Peyer's patch (tissue), 4 donors: ENCODE data around the gene PAX7. TPM values are rescaled to one million over a fixed set of nuclear protein-coding genes. Genes with fewer than 3 reads are reported as not detected.

ENCODE experiments used
- DNase-seq, 3 donors: peaks; one replicate each; pipeline ENCODE4 v3.0.0-alpha.2; 2017 to 2019
- H3K27ac ChIP-seq, 4 donors: fragments of 200-600 bp; sonication (generic); one replicate each; pipeline ENCODE4 v1.5.1; 2016 to 2019
- H3K27me3 ChIP-seq, 2 donors: fragments of 200-600 bp; sonication (generic); one replicate each; pipeline ENCODE4 v1.5.1; 2019
- H3K36me3 ChIP-seq, 3 donors: fragments of 200-600 bp; sonication (generic); one replicate each; pipeline ENCODE4 v1.5.1; 2016 to 2019
- H3K4me1 ChIP-seq, 4 donors: fragments of 200-600 bp; sonication (generic); one replicate each; pipeline ENCODE4 v1.5.1; 2016 to 2019
- H3K4me3 ChIP-seq, 4 donors: fragments of 200-600 bp; sonication (generic); 1 replicate in 3 of 4; 2 replicates in 1 of 4; pipeline ENCODE4 v1.5.1; 2016 to 2019; ENCODE audit warnings: mild to moderate bottlenecking in 1 of 4
- H3K9me3 ChIP-seq, 4 donors: fragments of 200-600 bp; sonication (generic); one replicate each; pipeline ENCODE4 v1.5.1; 2016 to 2019; ENCODE audit warnings: mild to moderate bottlenecking in 1 of 4
- POLR2A ChIP-seq, 2 donors: fragments of 450-650 bp; IDR thresholded peaks; one replicate each; pipeline ENCODE4 v1.5.1; 2017; ENCODE audit warnings: antibody characterized with exemption in 2 of 2, mild to moderate bottlenecking in 2 of 2, moderate library complexity in 2 of 2
- total RNA-seq, 4 donors: library from RNA; depleted of rRNA; stranded (reverse); fragments of >200 nt; gene quantifications; one replicate each; pipeline ENCODE4 v1.1.0, GENCODE V29; 2016
- TF ChIP-seq, protein P1 (sequence below), 6 experiments: fragments of 450-650 bp in 4 of 6; fragments of 200-600 bp in 2 of 6; sonication (generic) in 1 of 6; IDR thresholded peaks; one replicate each; pipeline ENCODE4 v1.5.1; 2017 to 2019; ENCODE audit warnings: antibody characterized with exemption in 6 of 6, mild to moderate bottlenecking in 3 of 6, moderate library complexity in 1 of 6

Gene PAX7
- total RNA-seq, 4 donors from 2014 or later: not detected

DNA sequence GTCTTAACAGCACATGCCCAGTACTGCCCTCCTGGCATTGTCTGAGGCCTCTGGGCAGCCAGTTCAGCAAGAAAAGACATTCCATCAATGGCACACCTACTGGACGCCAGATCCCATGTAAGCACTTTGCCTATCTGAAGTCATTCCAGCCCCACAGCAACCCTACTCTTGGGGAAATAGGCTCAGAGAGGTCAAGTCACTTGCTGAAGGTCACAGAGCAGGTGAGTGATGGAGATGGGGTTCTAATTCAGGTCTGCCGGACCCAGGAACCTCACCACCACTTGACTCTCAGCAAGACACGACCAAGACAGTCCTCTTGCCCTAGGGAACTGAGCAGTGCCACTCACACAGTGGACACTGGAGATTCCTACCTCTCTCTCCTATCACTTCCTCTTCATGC is 79.4 kb downstream of the PAX7 start:
- no peak overlapping the region for H3K27ac ChIP-seq
- no peak for TF ChIP-seq POLR2A (IDR thresholded peaks at IDR 0.05)
- TF ChIP-seq, protein P1, sequence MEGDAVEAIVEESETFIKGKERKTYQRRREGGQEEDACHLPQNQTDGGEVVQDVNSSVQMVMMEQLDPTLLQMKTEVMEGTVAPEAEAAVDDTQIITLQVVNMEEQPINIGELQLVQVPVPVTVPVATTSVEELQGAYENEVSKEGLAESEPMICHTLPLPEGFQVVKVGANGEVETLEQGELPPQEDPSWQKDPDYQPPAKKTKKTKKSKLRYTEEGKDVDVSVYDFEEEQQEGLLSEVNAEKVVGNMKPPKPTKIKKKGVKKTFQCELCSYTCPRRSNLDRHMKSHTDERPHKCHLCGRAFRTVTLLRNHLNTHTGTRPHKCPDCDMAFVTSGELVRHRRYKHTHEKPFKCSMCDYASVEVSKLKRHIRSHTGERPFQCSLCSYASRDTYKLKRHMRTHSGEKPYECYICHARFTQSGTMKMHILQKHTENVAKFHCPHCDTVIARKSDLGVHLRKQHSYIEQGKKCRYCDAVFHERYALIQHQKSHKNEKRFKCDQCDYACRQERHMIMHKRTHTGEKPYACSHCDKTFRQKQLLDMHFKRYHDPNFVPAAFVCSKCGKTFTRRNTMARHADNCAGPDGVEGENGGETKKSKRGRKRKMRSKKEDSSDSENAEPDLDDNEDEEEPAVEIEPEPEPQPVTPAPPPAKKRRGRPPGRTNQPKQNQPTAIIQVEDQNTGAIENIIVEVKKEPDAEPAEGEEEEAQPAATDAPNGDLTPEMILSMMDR (IDR thresholded peaks at IDR 0.05): no peak
- H3K4me1 ChIP-seq: no peaks in the 10 kb centered on the region
- no peaks in the 10 kb centered on the region for H3K36me3 ChIP-seq
- no peak for DNase-seq
- no peak overlapping the region for H3K4me3 ChIP-seq
- H3K27me3 ChIP-seq: no peaks in the 10 kb centered on the region
- no peaks in the 10 kb centered on the region for H3K9me3 ChIP-seq

DNA sequence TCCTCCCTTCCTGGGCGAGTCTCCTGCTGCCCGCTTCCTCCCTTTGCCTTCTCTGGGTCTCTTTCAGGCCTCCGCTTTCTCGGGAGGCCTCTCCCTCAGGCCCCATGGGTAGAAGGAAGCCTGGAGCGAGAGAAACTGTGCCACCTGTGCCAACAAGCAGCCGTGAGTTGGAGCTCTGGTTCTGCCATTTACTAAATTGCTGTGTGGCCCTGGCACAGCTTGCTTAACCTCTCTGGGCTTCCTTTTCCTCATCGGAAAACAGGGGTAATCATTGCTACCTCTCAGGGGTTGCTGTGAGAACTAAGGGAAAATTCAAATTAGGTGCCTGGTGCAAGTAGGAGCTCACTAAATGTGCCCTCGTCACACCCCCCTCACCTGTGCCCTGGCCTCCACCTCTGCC is 80.4 kb downstream of the PAX7 start:
- TF ChIP-seq POLR2A (IDR thresholded peaks at IDR 0.05): no peak
- TF ChIP-seq, protein P1 (IDR thresholded peaks at IDR 0.05): no peak
- no peak overlapping the region for H3K4me3 ChIP-seq
- no peaks in the 10 kb centered on the region for H3K36me3 ChIP-seq
- no peaks in the 10 kb centered on the region for H3K27me3 ChIP-seq
- H3K27ac ChIP-seq: no peak overlapping the region
- H3K9me3 ChIP-seq: no peaks in the 10 kb centered on the region
- no peaks in the 10 kb centered on the region for H3K4me1 ChIP-seq
- no peak for DNase-seq

DNA sequence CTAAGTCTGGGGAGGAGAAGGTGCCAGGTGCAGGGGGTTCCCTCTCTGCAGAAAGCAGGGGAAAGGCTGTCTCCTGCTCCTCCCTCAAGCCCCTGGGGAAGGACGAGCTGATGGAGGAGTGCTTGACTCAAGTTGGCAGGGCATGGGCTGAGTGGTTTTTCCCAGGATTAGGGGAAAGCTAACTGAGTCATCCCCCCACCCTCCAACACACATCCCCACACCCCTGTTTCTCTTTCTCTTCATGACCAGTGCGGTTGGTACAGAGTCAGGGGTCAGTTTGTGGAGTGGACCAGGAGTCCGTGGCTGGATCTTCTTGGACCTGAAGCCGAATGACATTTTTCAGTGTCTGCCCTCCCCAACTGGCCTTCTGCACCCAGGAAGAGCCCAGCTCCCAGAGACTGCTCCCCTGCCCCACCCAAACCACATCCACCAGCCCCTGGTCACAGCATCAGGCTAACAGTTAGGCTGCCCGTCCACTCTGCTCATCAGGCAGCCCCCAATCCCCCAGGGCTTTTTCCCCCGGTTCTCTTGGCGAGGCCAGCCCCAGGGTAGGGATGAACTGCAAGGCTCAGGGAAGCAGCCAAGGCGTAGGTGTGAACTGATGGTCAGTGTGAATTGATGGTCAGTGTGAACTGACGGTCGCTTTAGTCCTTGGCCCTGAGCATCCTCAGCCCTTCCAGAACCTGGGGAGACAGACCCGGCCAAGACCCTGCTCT is 81.0 kb downstream of the PAX7 start:
- H3K9me3 ChIP-seq: no peaks in the 10 kb centered on the region
- no peaks in the 10 kb centered on the region for H3K36me3 ChIP-seq
- H3K27ac ChIP-seq: no peak overlapping the region
- H3K27me3 ChIP-seq: no peaks in the 10 kb centered on the region
- no peak overlapping the region for H3K4me3 ChIP-seq
- H3K4me1 ChIP-seq: no peaks in the 10 kb centered on the region
- no peak for TF ChIP-seq POLR2A (IDR thresholded peaks at IDR 0.05)
- TF ChIP-seq, protein P1 (IDR thresholded peaks at IDR 0.05): no peak
- DNase-seq: no peak

DNA sequence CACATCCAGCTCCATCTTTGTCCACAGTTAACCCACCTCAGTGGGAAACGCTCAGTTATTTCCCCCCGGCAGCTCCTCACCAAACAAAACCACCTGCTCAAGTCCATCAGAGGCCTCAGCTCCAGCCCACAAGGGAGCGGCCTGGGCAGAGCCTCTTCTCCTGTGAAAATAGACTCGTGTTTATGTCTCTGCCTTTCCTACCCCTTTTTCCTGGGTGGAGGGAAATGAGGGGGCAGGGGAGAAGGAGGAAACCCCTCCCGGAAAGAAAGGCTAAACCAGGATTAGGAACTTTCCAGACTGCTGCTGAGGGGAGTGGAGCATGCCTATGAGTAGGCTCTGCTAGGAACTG is 81.6 kb downstream of the PAX7 start:
- H3K27ac ChIP-seq: no peak overlapping the region
- no peak for DNase-seq
- H3K27me3 ChIP-seq: peaks cover 0 to 2% of the 10 kb centered on the region in 2 donors
- H3K4me1 ChIP-seq: no peaks in the 10 kb centered on the region
- H3K4me3 ChIP-seq: no peak overlapping the region
- no peaks in the 10 kb centered on the region for H3K36me3 ChIP-seq
- no peaks in the 10 kb centered on the region for H3K9me3 ChIP-seq
- TF ChIP-seq POLR2A (IDR thresholded peaks at IDR 0.05): no peak
- TF ChIP-seq, protein P1 (IDR thresholded peaks at IDR 0.05): no peak

DNA sequence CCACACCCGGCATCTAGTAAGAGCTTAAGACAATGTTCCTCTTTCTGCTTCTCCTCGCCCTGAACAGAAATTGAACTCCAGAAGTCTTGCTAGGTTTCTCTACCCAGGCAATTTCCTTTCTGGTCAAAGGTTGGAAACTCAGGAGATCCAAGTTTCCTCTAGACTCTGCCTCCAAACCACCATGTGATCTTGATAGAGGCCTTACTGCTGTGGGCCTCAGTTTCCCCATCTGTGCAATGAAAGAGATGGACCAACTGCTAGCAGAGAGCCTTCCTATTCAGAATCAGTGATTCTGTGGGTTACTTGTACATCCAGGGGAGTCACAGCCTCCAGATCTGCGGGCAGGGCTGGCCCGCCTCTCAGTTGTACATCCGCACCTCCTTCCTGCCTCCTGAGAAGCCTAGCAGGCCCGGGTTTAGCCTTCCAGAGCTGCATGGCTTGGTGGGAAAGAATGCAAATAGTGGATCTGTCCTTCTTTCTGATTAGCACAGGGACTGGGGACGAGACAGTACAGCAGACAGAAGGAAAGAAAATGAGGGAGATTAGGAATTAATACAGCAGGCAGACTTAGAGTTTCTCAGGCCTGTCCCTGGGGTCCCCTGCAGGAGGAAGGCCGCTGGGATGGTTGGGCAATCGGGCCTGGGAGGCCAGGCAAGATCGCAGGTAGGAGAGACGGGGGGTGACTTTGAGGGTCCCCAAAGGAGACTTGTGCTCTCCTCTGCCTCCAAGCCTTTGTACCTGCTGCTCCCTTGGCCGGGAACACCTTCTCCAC is 83.9 kb downstream of the PAX7 start:
- no peaks in the 10 kb centered on the region for H3K4me1 ChIP-seq
- H3K36me3 ChIP-seq: no peaks in the 10 kb centered on the region
- no peak overlapping the region for H3K27ac ChIP-seq
- TF ChIP-seq, protein P1 (IDR thresholded peaks at IDR 0.05): no peak
- no peak for TF ChIP-seq POLR2A (IDR thresholded peaks at IDR 0.05)
- H3K27me3 ChIP-seq: peaks cover 0 to 5% of the 10 kb centered on the region in 2 donors
- no peak overlapping the region for H3K4me3 ChIP-seq
- H3K9me3 ChIP-seq: no peaks in the 10 kb centered on the region
- DNase-seq: no peak
